Stimulated activated naive CD8-positive, alpha-beta T cell treated with anti-CD3 and anti-CD28 coated beads, Interleukin-15, Interleukin-2, amounts not matched to agents 100 ng/mL and 50 ng/mL, for 24 hours (primary cell): ENCODE measurements around the gene NPIPB4.
"Not testable (repeated sequence)": the region's sequence is repeated elsewhere in the genome, so short reads cannot be mapped to it uniquely, and the experiment has no call there.

Source experiments
- H3K27ac Mint-ChIP-seq: one replicate; pipeline ENCODE4 v1.8.0; 2021; ENCODE audit warnings: mild to moderate bottlenecking, mixed read lengths
- H3K27me3 Mint-ChIP-seq: one replicate; pipeline ENCODE4 v1.8.0; 2021; ENCODE audit warnings: mixed read lengths
- H3K36me3 Mint-ChIP-seq: one replicate; pipeline ENCODE4 v1.8.0; 2021; ENCODE audit warnings: low read depth, mixed read lengths
- H3K4me1 Mint-ChIP-seq: one replicate; pipeline ENCODE4 v1.8.0; 2021; ENCODE audit warnings: low read depth, mixed read lengths
- H3K4me3 Mint-ChIP-seq: one replicate; pipeline ENCODE4 v1.8.0; 2021; ENCODE audit warnings: mild to moderate bottlenecking, mixed read lengths
- H3K9me3 Mint-ChIP-seq: one replicate; pipeline ENCODE4 v1.8.0; 2021; ENCODE audit warnings: mixed read lengths

Gene NPIPB4

GRCh38 chr16:21857656-21858055, at the start of gene NPIPB4:
Gene NPIPB4, minus strand, starts transcription at chr16:21857756. Its CDS starts 378 bp downstream, at chr16:21857378.
- not testable (repeated sequence) for H3K9me3 Mint-ChIP-seq, H3K4me3 Mint-ChIP-seq, H3K4me1 Mint-ChIP-seq, H3K27ac Mint-ChIP-seq, H3K36me3 Mint-ChIP-seq, H3K27me3 Mint-ChIP-seq

GRCh38 chr16:21898998-21899397, 41.4 kb upstream of the NPIPB4 start:
- not testable (repeated sequence) for H3K4me3 Mint-ChIP-seq, H3K27me3 Mint-ChIP-seq, H3K4me1 Mint-ChIP-seq, H3K9me3 Mint-ChIP-seq, H3K36me3 Mint-ChIP-seq, H3K27ac Mint-ChIP-seq

DNA sequence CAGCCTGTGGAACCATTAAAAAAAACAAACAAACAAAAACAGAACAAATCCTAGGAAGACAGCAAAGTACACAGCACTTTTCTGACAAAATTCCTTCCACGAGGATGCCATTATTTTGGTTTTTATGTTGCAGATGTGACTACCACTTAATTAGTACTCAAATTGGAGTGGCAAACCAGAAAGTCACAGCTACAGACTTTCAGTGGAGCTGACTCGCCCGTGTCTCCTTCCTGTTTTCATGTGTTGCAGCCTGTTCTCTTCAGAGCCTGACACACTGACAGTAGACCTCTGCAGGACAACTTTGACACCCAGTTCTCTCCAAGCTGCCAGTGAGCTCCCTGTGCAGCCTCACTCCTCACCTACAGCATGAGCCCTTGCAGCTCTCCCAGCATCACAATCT, 24.4 kb upstream of the NPIPB4 start:
- H3K4me3 Mint-ChIP-seq, H3K27ac Mint-ChIP-seq, H3K27me3 Mint-ChIP-seq, H3K4me1 Mint-ChIP-seq, H3K36me3 Mint-ChIP-seq, H3K9me3 Mint-ChIP-seq: not testable (repeated sequence)

DNA sequence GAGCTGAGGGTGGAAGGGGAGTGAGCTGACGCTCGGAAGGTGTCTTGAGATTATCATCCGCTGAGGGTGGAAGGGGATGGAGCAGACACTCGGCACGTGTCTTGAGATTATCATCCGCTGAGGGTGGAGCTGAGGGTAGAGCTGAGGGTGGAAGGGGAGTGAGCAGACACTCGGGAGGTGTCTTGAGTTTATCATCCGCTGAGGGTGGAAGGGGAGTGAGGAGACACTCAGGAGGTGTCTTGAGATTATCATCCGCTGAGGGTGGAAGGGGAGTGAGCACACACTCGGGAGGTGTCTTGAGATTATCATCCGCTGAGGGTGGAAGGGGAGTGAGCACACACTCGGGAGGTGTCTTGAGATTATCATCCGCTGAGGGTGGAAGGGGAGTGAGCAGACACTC, 20.4 kb downstream of the NPIPB4 start:
- Mint-ChIP-seq H3K27ac (peak overlapping the region; percentile 45), H3K4me3 (peak overlapping the region; percentile 49)
- not testable (repeated sequence) for H3K36me3 Mint-ChIP-seq

DNA sequence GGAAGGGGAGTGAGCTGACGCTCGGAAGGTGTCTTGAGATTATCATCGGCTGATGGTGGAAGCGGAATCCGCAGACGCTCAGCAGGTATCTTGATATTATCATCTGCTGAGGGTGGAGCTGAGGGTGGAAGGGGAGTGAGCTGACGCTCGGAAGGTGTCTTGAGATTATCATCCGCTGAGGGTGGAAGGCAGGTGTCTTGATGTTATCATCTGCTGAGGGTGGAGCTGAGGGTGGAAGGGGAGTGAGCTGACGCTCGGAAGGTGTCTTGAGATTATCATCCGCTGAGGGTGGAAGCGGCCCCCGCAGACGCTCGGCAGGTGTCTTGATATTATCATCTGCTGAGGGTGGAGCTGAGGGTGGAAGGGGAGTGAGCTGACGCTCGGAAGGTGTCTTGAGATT, 21.2 kb downstream of the NPIPB4 start:
- H3K4me3 Mint-ChIP-seq, H3K9me3 Mint-ChIP-seq: not testable (repeated sequence)

More for the DNA sequence above, 20.4 kb downstream of the NPIPB4 start:
- H3K9me3 Mint-ChIP-seq, H3K27me3 Mint-ChIP-seq, H3K4me1 Mint-ChIP-seq: not testable (repeated sequence)

GRCh38 chr16:21835747-21836146, 21.8 kb downstream of the NPIPB4 start:
- H3K36me3 Mint-ChIP-seq, H3K4me1 Mint-ChIP-seq, H3K4me3 Mint-ChIP-seq, H3K27me3 Mint-ChIP-seq, H3K9me3 Mint-ChIP-seq, H3K27ac Mint-ChIP-seq: not testable (repeated sequence)

More for the DNA sequence above, 21.2 kb downstream of the NPIPB4 start:
- not testable (repeated sequence) for H3K27me3 Mint-ChIP-seq, H3K4me1 Mint-ChIP-seq, H3K36me3 Mint-ChIP-seq, H3K27ac Mint-ChIP-seq

GRCh38 chr16:21834211-21834610, 23.3 kb downstream of the NPIPB4 start:
- H3K27me3 Mint-ChIP-seq, H3K9me3 Mint-ChIP-seq: not testable (repeated sequence)

GRCh38 chr16:21829929-21830328, 27.6 kb downstream of the NPIPB4 start:
- H3K27me3 Mint-ChIP-seq, H3K4me1 Mint-ChIP-seq, H3K4me3 Mint-ChIP-seq, H3K9me3 Mint-ChIP-seq, H3K27ac Mint-ChIP-seq, H3K36me3 Mint-ChIP-seq: not testable (repeated sequence)

More at GRCh38 chr16:21834211-21834610, 23.3 kb downstream of the NPIPB4 start:
- H3K4me3 Mint-ChIP-seq, H3K27ac Mint-ChIP-seq, H3K4me1 Mint-ChIP-seq, H3K36me3 Mint-ChIP-seq: not testable (repeated sequence)

- not testable (repeated sequence) for H3K9me3 Mint-ChIP-seq, H3K27ac Mint-ChIP-seq, H3K4me3 Mint-ChIP-seq, H3K36me3 Mint-ChIP-seq, H3K27me3 Mint-ChIP-seq, H3K4me1 Mint-ChIP-seq
Observed at GRCh38 chr16:21826067-21826706, 31.4 kb downstream of the NPIPB4 start.

GRCh38 chr16:21825526-21825925, 32.0 kb downstream of the NPIPB4 start:
- not testable (repeated sequence) for H3K4me1 Mint-ChIP-seq, H3K36me3 Mint-ChIP-seq, H3K27ac Mint-ChIP-seq, H3K4me3 Mint-ChIP-seq, H3K27me3 Mint-ChIP-seq, H3K9me3 Mint-ChIP-seq

GRCh38 chr16:21823258-21823657, 34.3 kb downstream of the NPIPB4 start:
- H3K4me1 Mint-ChIP-seq: peaks cover 19% of the 10 kb centered on the region
- not testable (repeated sequence) for H3K27me3 Mint-ChIP-seq, H3K27ac Mint-ChIP-seq, H3K9me3 Mint-ChIP-seq, H3K4me3 Mint-ChIP-seq
- H3K36me3 Mint-ChIP-seq: peaks cover 17% of the 10 kb centered on the region

DNA sequence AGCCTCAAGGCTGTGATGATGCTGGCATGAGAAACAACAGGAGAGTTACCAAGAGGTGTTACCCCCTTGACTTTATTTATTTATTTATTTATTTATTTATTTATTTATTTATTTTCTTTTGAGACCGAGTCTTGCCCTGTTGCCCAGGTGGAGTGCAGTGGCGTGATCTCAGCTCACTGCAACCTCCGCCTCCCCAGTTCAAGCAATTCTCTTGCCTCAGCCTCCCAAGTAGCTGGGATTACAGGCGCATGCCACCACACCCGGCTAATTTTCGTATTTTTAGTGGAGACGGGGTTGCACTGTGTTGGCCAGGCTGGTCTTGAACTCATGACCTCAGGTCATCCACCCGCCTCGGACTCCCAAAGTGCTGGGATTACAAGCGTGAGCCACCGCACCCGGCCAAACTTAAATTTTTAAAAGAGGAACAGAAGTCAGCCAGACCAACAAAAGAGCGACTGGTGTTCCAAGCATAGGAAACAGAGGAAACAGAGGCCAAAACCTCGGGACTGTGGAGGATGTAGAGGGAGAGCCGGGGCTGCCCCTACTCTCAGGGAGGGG, 36.6 kb downstream of the NPIPB4 start:
- H3K9me3 Mint-ChIP-seq, H3K27me3 Mint-ChIP-seq: not testable (repeated sequence)
- Mint-ChIP-seq H3K4me1 (peaks cover 23% of the 10 kb centered on the region), H3K27ac (peak overlapping the region; percentile 98), H3K4me3 (peak overlapping the region; percentile 94), H3K36me3 (peaks cover 24% of the 10 kb centered on the region)

DNA sequence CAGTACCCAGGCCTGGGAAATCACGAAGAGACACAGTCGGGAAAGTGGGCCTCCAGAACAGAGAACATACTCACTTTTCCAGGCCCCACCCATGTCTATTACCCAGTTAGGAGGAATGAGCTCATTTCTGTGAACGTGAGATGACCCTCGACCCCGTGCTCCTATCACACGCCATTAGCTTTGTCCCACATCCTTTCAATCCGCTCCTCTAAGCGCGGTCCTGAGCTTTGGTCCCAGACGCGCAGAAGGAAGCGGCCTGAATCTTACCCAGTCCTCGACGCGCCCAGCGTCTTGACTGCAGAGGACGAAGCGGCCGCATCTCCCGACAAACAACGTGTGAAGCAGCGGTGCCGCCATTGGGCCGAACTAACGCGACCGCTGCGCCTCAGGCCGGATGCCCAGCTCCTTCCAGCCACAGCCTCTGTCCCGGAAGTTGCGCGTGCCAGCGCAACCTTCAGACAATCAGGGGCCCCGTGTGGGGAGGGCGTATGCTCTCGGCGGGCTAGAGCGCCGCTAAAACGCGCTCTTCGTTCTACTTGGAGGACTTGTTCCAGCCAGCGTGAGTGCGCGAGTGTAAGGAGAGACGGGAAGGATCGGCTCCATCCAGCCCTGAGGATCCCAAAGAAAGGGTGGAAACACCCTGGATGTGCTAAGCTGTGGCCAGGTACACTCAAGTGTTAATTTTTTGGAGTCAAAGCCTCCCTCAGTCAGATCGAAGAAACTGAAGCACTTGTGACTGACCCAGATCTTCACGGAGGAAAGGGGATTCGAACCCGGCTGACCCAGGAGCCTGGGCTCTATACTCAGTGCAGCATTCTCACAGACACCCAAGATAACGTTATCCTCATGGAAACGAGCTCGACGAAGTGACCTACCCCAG, 37.3 kb downstream of the NPIPB4 start:
- H3K9me3 Mint-ChIP-seq, H3K27me3 Mint-ChIP-seq: not testable (repeated sequence)
- Mint-ChIP-seq H3K4me3 (peak overlapping the region; percentile 94), H3K36me3 (peaks cover 24% of the 10 kb centered on the region), H3K4me1 (peaks cover 23% of the 10 kb centered on the region), H3K27ac (peak overlapping the region; percentile 98)

GRCh38 chr16:21819617-21820016, 37.9 kb downstream of the NPIPB4 start:
- H3K27me3 Mint-ChIP-seq, H3K9me3 Mint-ChIP-seq: not testable (repeated sequence)
- peak overlapping the region; percentile 94 for H3K4me3 Mint-ChIP-seq

GRCh38 chr16:21817012-21817411, 40.5 kb downstream of the NPIPB4 start:
- H3K9me3 Mint-ChIP-seq, H3K27ac Mint-ChIP-seq, H3K4me3 Mint-ChIP-seq, H3K27me3 Mint-ChIP-seq: not testable (repeated sequence)
- H3K4me1 Mint-ChIP-seq: peaks cover 23% of the 10 kb centered on the region
- peaks cover 33% of the 10 kb centered on the region for H3K36me3 Mint-ChIP-seq

More at GRCh38 chr16:21819617-21820016, 37.9 kb downstream of the NPIPB4 start:
- peaks cover 24% of the 10 kb centered on the region for H3K36me3 Mint-ChIP-seq
- H3K27ac Mint-ChIP-seq: peak overlapping the region; percentile 98
- H3K4me1 Mint-ChIP-seq: peaks cover 23% of the 10 kb centered on the region
